ENCODE data around the gene FAM3D.

GRCh38 chr3:58658508-58658907 lies 8.1 kb downstream of the FAM3D start:
- TF ChIP-seq CTCF (tag by site-specific recombination; IDR thresholded peaks at IDR 0.05) (no peak), ZNF24 (tag by site-specific recombination; IDR thresholded peaks at IDR 0.05) (no peak), ZNF785 (tag by site-specific recombination; IDR thresholded peaks at IDR 0.05) (no peak), ZNF701 (tag by site-specific recombination; IDR thresholded peaks at IDR 0.05) (no peak)
